OCI-LY1 (cell line): ENCODE measurements around the gene SLC25A21.

ENCODE experiments used
- H2AFZ ChIP-seq: fragments of 200-600 bp; sonication (generic), shearing (Covaris generic); 2 replicates; pipeline ENCODE4 v1.6.0; 2014; ENCODE audit warnings: antibody characterized with exemption, mild to moderate bottlenecking, low read length
- H3F3A ChIP-seq: fragments of 200-600 bp; sonication (generic), shearing (Covaris generic); 2 replicates; pipeline ENCODE4 v1.6.0; 2014; ENCODE audit warnings: mild to moderate bottlenecking, antibody characterized with exemption, low read length, moderate library complexity; ENCODE audit not compliant: insufficient read depth
- H3K27ac ChIP-seq: fragments of 200-600 bp; sonication (generic); 2 replicates; pipeline ENCODE4 v1.5.1; 2014; ENCODE audit warnings: low read length, mixed run types, mild to moderate bottlenecking, low read depth; ENCODE audit not compliant: poor library complexity, severe bottlenecking
- H3K27me3 ChIP-seq: fragments of 200-600 bp; sonication (generic); 2 replicates; pipeline ENCODE4 v1.6.0; 2014; ENCODE audit warnings: antibody characterized with exemption, mild to moderate bottlenecking, low read length, moderate library complexity; ENCODE audit not compliant: insufficient read depth
- H3K36me3 ChIP-seq: fragments of 200-600 bp; sonication (generic); 2 replicates; pipeline ENCODE4 v1.6.1; 2014; ENCODE audit warnings: mild to moderate bottlenecking, antibody characterized with exemption, low read length, moderate library complexity, mixed read lengths; ENCODE audit not compliant: insufficient read depth
- H3K4me1 ChIP-seq: fragments of 200-600 bp; sonication (generic); 2 replicates; pipeline ENCODE4 v1.5.1; 2014; ENCODE audit warnings: mild to moderate bottlenecking, low read length, moderate library complexity; ENCODE audit not compliant: insufficient read depth, severe bottlenecking
- H3K4me2 ChIP-seq: fragments of 200-600 bp; sonication (generic), shearing (Covaris generic); 2 replicates; pipeline ENCODE4 v1.6.1; 2014; ENCODE audit warnings: low read length
- H3K4me3 ChIP-seq: fragments of 200-600 bp; sonication (generic); 2 replicates; pipeline ENCODE4 v1.5.1; 2014; ENCODE audit warnings: low read length, low read depth, mild to moderate bottlenecking, mixed read lengths; ENCODE audit not compliant: poor library complexity, severe bottlenecking
- H3K79me2 ChIP-seq: fragments of 200-600 bp; shearing (Covaris generic); 2 replicates; pipeline ENCODE4 v1.6.1; 2016; ENCODE audit warnings: mixed run types, low read length, mixed read lengths; ENCODE audit not compliant: insufficient read depth
- H3K9ac ChIP-seq: fragments of 200-600 bp; sonication (generic), shearing (Covaris generic); 2 replicates; pipeline ENCODE4 v1.6.1; 2014; ENCODE audit warnings: mild to moderate bottlenecking, low read length, mixed read lengths
- H3K9me2 ChIP-seq: fragments of 200-600 bp; sonication (generic), shearing (Covaris generic); 2 replicates; pipeline ENCODE4 v1.6.1; 2014; ENCODE audit warnings: low read depth, mild to moderate bottlenecking, low read length, mixed read lengths
- H3K9me3 ChIP-seq: fragments of 200-600 bp; shearing (Covaris generic); 2 replicates; pipeline ENCODE4 v1.6.1; 2014; ENCODE audit warnings: low read length, mixed read lengths
- H4K20me1 ChIP-seq: fragments of 200-600 bp; sonication (generic), shearing (Covaris generic); 2 replicates; pipeline ENCODE4 v1.6.0; 2016; ENCODE audit warnings: mild to moderate bottlenecking, low read length; ENCODE audit not compliant: insufficient read depth
- EZH2 ChIP-seq: fragments of 200-600 bp; sonication (generic), shearing (Covaris generic); IDR thresholded peaks from 2 replicates; pipeline ENCODE4 v1.8.0; 2017; ENCODE audit warnings: borderline replicate concordance, mixed run types, mild to moderate bottlenecking, antibody characterized with exemption, low read length, moderate library complexity, mixed read lengths
- TF ChIP-seq, protein P1 (sequence below): fragments of 200-600 bp; sonication (generic), shearing (Covaris generic); IDR thresholded peaks from 2 replicates; pipeline ENCODE4 v1.5.1; 2017; ENCODE audit warnings: mild to moderate bottlenecking, antibody characterized with exemption, low read length, moderate library complexity, mixed read lengths

SLC25A21 gene

DNA sequence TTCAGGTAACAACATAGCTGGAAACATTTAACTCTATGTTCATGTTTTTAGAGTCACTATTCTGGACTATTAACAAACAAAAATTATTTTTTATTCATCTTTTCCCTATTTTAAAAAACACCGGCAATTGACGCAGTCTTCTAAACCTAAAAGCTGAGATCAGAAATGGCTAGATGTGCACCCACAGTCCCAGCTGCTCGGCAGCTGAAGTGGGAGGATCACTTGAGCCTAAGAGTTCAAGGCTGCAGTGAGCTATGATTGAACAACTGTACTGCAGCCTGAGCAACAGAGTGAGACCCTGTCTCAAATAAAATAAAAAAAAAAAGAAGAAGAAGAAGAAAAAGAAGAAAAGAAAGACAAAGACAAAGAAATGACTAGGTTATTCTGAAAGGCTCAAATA lies 446.3 kb downstream of the SLC25A21 start:
- Histone ChIP-seq H3K79me2 (no peaks in the 10 kb centered on the region), H3K27ac (no peak overlapping the region), H3K27me3 (no peaks in the 10 kb centered on the region), H3K9ac (no peak overlapping the region), H4K20me1 (no peaks in the 10 kb centered on the region), H3K9me3 (no peaks in the 10 kb centered on the region), H3K36me3 (no peaks in the 10 kb centered on the region), H3K4me3 (no peak overlapping the region), H2AFZ (no peak overlapping the region), H3K9me2 (no peaks in the 10 kb centered on the region), H3F3A (no peaks in the 10 kb centered on the region), H3K4me2 (no peak overlapping the region), H3K4me1 (no peaks in the 10 kb centered on the region)
- TF ChIP-seq, protein P1, sequence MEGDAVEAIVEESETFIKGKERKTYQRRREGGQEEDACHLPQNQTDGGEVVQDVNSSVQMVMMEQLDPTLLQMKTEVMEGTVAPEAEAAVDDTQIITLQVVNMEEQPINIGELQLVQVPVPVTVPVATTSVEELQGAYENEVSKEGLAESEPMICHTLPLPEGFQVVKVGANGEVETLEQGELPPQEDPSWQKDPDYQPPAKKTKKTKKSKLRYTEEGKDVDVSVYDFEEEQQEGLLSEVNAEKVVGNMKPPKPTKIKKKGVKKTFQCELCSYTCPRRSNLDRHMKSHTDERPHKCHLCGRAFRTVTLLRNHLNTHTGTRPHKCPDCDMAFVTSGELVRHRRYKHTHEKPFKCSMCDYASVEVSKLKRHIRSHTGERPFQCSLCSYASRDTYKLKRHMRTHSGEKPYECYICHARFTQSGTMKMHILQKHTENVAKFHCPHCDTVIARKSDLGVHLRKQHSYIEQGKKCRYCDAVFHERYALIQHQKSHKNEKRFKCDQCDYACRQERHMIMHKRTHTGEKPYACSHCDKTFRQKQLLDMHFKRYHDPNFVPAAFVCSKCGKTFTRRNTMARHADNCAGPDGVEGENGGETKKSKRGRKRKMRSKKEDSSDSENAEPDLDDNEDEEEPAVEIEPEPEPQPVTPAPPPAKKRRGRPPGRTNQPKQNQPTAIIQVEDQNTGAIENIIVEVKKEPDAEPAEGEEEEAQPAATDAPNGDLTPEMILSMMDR = no peak
- no peak for TF ChIP-seq EZH2

DNA sequence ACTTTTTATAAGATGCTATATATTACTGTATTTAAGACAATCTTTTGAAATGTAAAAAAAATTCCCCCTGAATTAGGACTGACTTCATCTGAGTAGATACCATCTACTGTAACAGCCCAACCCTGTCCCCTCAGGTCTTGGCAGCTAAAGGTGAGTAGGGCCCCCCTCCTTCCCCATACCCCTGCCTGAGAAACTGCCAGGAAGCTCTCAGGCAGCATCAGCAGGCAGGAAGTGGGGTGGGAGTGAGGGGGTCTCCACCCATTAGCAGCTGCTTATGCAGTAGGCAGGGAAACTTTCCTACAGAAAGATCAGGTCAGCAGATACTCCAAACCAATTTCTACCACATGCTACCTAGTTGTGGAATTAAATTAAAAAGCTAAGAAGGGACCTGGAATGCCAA lies 448.2 kb downstream of the SLC25A21 start:
- Histone ChIP-seq H3K27ac (no peak overlapping the region), H3K4me3 (no peak overlapping the region), H3K9ac (no peak overlapping the region), H3K9me2 (no peaks in the 10 kb centered on the region), H4K20me1 (no peaks in the 10 kb centered on the region), H3F3A (no peaks in the 10 kb centered on the region), H3K9me3 (no peaks in the 10 kb centered on the region), H2AFZ (no peak overlapping the region), H3K79me2 (no peaks in the 10 kb centered on the region), H3K4me1 (no peaks in the 10 kb centered on the region), H3K36me3 (no peaks in the 10 kb centered on the region), H3K27me3 (no peaks in the 10 kb centered on the region), H3K4me2 (no peak overlapping the region)
- TF ChIP-seq EZH2 = no peak
- TF ChIP-seq, protein P1 = no peak

DNA sequence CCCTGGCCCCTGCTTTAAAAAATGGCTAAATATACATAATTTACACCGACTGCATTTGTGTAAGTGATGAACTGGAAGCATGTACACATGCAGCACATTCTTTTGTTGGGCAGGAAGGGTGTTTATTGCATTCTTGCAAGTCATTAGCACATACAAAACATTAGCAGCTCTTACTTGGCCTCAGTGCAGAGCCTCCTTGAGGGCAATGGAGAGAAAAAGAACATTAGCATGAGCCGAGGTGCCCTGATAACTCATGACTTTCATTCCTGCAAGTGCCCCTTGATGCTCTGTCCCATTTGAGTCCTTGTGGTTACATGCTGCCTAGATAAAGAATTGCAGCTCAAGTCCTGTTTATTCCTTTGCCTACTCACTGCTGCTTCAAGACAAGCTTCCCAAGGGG lies 448.9 kb downstream of the SLC25A21 start:
- TF ChIP-seq EZH2 = no peak
- TF ChIP-seq, protein P1 = no peak

More for the DNA sequence above, 448.9 kb downstream of the SLC25A21 start:
- no peak overlapping the region for H2AFZ ChIP-seq
- no peaks in the 10 kb centered on the region for H3K4me1 ChIP-seq
- no peaks in the 10 kb centered on the region for H3K9me2 ChIP-seq
- H3K27ac ChIP-seq = no peak overlapping the region
- H3K36me3 ChIP-seq = no peaks in the 10 kb centered on the region
- no peaks in the 10 kb centered on the region for H3K79me2 ChIP-seq
- no peaks in the 10 kb centered on the region for H4K20me1 ChIP-seq
- no peak overlapping the region for H3K4me2 ChIP-seq
- H3K9me3 ChIP-seq = no peaks in the 10 kb centered on the region
- H3K4me3 ChIP-seq = no peak overlapping the region
- H3K9ac ChIP-seq = no peak overlapping the region
- no peaks in the 10 kb centered on the region for H3F3A ChIP-seq
- no peaks in the 10 kb centered on the region for H3K27me3 ChIP-seq
